SK-N-SH (cell line): ENCODE measurements around the gene TNFRSF12A.

Experiments
- EP300 ChIP-seq, 2 experiments: IDR thresholded peaks; 2 replicates each; pipeline versions ENCODE4 v1.4.0 to v1.6.1; 2012; ENCODE audit warnings: borderline replicate concordance in 1 of 2, low read depth in 1 of 2, low read length in 1 of 2
- FOXM1 ChIP-seq: IDR thresholded peaks from 2 replicates; pipeline ENCODE4 v1.4.0; 2012; ENCODE audit warnings: low read depth, mild to moderate bottlenecking
- POLR2AphosphoS5 ChIP-seq: IDR thresholded peaks from 2 replicates; pipeline ENCODE4 v1.6.1; 2012; ENCODE audit warnings: low read depth, low read length
- TF ChIP-seq, protein P1 (sequence below): fragments of 200-600 bp; sonication (generic); IDR thresholded peaks from 2 replicates; pipeline ENCODE4 v1.6.1; 2017; ENCODE audit warnings: antibody characterized with exemption, mild to moderate bottlenecking, moderate library complexity
- TF ChIP-seq, protein P2 (sequence below): IDR thresholded peaks from 2 replicates; pipeline ENCODE4; 2012

DNA sequence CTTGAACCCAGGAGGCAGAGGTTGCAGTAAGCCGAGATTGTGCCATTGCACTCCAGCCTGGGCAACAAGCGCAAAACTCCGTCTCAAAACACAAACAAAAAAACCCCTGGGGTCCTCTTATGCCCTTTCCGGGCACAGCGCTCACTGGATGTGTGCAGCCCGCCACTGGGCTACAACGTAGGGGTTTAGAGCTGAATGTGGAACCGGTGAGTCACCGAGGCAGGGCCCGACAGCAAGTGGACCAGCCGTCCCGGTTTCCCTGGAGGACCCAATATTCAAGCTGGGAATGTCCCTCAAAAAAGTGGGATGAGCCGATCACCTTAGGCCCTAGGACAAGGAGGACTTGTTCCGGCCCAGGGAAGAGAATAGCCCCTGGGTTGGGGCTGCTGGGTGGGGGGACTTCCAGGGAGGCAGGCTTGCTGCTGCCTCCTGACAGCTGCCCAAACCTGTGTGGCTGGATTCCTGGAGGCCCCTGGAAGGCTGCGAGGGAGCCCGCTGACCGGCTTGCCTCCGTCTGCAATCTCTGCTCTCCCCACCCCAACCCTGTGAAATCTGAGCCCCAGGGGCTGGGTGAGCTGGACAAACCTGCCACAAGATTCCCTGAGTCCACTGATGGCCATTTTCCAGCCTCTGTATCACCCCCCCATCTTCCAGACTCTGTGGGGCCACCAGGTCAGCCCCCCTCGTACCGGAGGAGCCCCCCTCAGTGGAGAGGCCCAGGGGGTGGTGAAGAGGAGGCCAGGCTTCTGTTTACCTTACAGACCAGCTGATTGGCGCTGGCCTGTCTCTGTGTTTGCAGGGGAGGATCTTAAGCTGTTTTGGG is 10.4 kb upstream of the TNFRSF12A start:
- TF ChIP-seq POLR2AphosphoS5 (no peak), FOXM1 (no peak), EP300 (IDR thresholded peaks at IDR 0.05; ENCODE audit: borderline replicate concordance in 1 of 2, low read depth in 1 of 2, low read length in 1 of 2) (no peak)
- TF ChIP-seq, protein P1, sequence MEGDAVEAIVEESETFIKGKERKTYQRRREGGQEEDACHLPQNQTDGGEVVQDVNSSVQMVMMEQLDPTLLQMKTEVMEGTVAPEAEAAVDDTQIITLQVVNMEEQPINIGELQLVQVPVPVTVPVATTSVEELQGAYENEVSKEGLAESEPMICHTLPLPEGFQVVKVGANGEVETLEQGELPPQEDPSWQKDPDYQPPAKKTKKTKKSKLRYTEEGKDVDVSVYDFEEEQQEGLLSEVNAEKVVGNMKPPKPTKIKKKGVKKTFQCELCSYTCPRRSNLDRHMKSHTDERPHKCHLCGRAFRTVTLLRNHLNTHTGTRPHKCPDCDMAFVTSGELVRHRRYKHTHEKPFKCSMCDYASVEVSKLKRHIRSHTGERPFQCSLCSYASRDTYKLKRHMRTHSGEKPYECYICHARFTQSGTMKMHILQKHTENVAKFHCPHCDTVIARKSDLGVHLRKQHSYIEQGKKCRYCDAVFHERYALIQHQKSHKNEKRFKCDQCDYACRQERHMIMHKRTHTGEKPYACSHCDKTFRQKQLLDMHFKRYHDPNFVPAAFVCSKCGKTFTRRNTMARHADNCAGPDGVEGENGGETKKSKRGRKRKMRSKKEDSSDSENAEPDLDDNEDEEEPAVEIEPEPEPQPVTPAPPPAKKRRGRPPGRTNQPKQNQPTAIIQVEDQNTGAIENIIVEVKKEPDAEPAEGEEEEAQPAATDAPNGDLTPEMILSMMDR = no peak
- TF ChIP-seq, protein P2, sequence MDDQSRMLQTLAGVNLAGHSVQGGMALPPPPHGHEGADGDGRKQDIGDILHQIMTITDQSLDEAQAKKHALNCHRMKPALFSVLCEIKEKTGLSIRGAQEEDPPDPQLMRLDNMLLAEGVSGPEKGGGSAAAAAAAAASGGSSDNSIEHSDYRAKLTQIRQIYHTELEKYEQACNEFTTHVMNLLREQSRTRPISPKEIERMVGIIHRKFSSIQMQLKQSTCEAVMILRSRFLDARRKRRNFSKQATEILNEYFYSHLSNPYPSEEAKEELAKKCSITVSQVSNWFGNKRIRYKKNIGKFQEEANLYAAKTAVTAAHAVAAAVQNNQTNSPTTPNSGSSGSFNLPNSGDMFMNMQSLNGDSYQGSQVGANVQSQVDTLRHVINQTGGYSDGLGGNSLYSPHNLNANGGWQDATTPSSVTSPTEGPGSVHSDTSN = no peak
